Measurements from ENCODE around the gene ORM1.

DNA sequence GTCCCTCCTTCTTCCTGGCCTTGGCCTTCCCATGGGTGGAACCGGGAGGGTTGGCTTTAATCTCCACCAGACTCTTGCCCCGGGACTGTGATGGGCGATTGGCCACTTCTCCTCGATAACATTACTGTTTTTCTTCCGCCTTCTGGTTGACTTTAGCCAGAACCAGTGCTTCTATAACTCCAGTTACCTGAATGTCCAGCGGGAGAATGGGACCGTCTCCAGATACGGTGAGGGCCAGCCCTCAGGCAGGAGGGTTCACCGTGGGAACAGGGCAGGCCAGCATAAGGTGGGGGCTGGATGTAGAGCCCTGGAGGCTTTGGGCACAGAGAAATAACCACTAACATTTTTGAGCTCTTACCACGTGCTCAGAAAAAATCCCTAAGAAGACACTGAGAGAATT, 7.7 kb downstream of the ORM1 start:
- TF ChIP-seq POLR2AphosphoS5 (IDR thresholded peaks at IDR 0.05; ENCODE audit: insufficient read depth, low read depth, low read length), result no peak
- no peak for TF ChIP-seq POLR2A (IDR thresholded peaks at IDR 0.05; ENCODE audit: low read depth, low read length)
- no peak for TF ChIP-seq EZH2 (IDR thresholded peaks at IDR 0.05; ENCODE audit: borderline replicate concordance, low read depth, low read length, severe bottlenecking)
- TF ChIP-seq JUN (IDR thresholded peaks at IDR 0.05; ENCODE audit: borderline replicate concordance, insufficient read depth, insufficient read length, low read depth), result no peak
- no peak for TF ChIP-seq CTCF (IDR thresholded peaks at IDR 0.05; ENCODE audit: extremely low read depth in 1 of 2, insufficient read depth in 1 of 2, low read depth in 1 of 2, low read length in 2 of 2)
- TF ChIP-seq GATA2 (IDR thresholded peaks at IDR 0.05; ENCODE audit: insufficient read depth, insufficient read length, low read depth, low read length), result no peak
- no peak for TF ChIP-seq MYC (IDR thresholded peaks at IDR 0.05; ENCODE audit: low read depth, low read length)
- TF ChIP-seq, protein P1, sequence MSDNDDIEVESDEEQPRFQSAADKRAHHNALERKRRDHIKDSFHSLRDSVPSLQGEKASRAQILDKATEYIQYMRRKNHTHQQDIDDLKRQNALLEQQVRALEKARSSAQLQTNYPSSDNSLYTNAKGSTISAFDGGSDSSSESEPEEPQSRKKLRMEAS (IDR thresholded peaks at IDR 0.05; ENCODE audit: insufficient read depth, insufficient read length), result no peak
